KG1 (cell line): ENCODE measurements around the gene PKNOX1.
"Not testable (repeated sequence)": the region's sequence is repeated elsewhere in the genome, so short reads cannot be mapped to it uniquely, and the experiment has no call there.

Experiments used
- DNase-seq: peaks from one replicate; lab custom pipeline; 2025; lab: John Stamatoyannopoulos, UW

The PKNOX1 gene

GRCh38 chr21:42983869-42984268, 9.5 kb downstream of the PKNOX1 start:
- no peak for DNase-seq

- DNase-seq = no peak
Measured at GRCh38 chr21:42986125-42986783, 11.9 kb downstream of the PKNOX1 start.

GRCh38 chr21:42988236-42988965, 14.0 kb downstream of the PKNOX1 start:
- DNase-seq = no peak

- not testable (repeated sequence) for DNase-seq
Measured at GRCh38 chr21:42989370-42989769, 15.0 kb downstream of the PKNOX1 start.

GRCh38 chr21:42989816-42990650, 15.7 kb downstream of the PKNOX1 start:
- no peak for DNase-seq

GRCh38 chr21:42991992-42992740, 17.8 kb downstream of the PKNOX1 start:
- no peak for DNase-seq

GRCh38 chr21:42993051-42993712, 18.8 kb downstream of the PKNOX1 start:
- DNase-seq = no peak

GRCh38 chr21:42997053-42997452, 22.7 kb downstream of the PKNOX1 start:
- no peak for DNase-seq

- DNase-seq = not testable (repeated sequence)
Measured at GRCh38 chr21:42997983-42998382, 23.6 kb downstream of the PKNOX1 start.

- DNase-seq = not testable (repeated sequence)
Measured at GRCh38 chr21:42999152-42999551, 24.8 kb downstream of the PKNOX1 start.

- not testable (repeated sequence) for DNase-seq
Measured at GRCh38 chr21:43000041-43000440, 25.7 kb downstream of the PKNOX1 start.

- no peak for DNase-seq
Measured at GRCh38 chr21:43001316-43001715, 27.0 kb downstream of the PKNOX1 start.

GRCh38 chr21:43004926-43005325, 30.6 kb downstream of the PKNOX1 start:
- no peak for DNase-seq

- no peak for DNase-seq
Measured at GRCh38 chr21:43005635-43006034, 31.3 kb downstream of the PKNOX1 start.

GRCh38 chr21:43006051-43006873, 31.9 kb downstream of the PKNOX1 start:
- not testable (repeated sequence) for DNase-seq

GRCh38 chr21:43006874-43007208, 32.5 kb downstream of the PKNOX1 start:
- no peak for DNase-seq

GRCh38 chr21:43012596-43012995, 38.2 kb downstream of the PKNOX1 start:
- no peak for DNase-seq

GRCh38 chr21:43015906-43016540, 41.7 kb downstream of the PKNOX1 start:
- no peak for DNase-seq

GRCh38 chr21:43016728-43017127, 42.4 kb downstream of the PKNOX1 start:
- no peak for DNase-seq

GRCh38 chr21:43018519-43018918, 44.2 kb downstream of the PKNOX1 start:
- no peak for DNase-seq
